Caco-2 (cell line): ENCODE measurements around the gene TMEM54. TPM values are rescaled to one million over a fixed set of nuclear protein-coding genes. Genes with fewer than 3 reads are reported as not detected.

Experiments
- BruUV-seq: library from RNA; stranded (reverse); fragments of 400-500 nt; replicated peaks from 2 replicates; lab custom pipeline; 2021; lab: Mats Ljungman, UMichigan
- CTCF ChIA-PET: fragments of 300-600 bp; sonication (Branson Sonifier 250); formaldehyde crosslinking; loops from one replicate; lab custom pipeline; 2022; ENCODE audit warnings: antibody characterized with exemption; lab: Charles Lee
- POLR2A ChIA-PET: fragments of 300-600 bp; sonication (Branson Sonifier 250); formaldehyde crosslinking; loops from one replicate; lab custom pipeline; 2022; ENCODE audit warnings: antibody characterized with exemption; lab: Charles Lee
- DNase-seq, 2 experiments: peaks; one replicate each; pipeline versions ENCODE4 v3.0.0 to v3.0.0-alpha.2; 2020 to 2022
- H3K27me3 ChIP-seq: replicated peaks from 2 replicates; pipeline ENCODE4 v1.6.0; 2011; ENCODE audit warnings: low read length; ENCODE audit not compliant: control insufficient read depth, insufficient read depth
- H3K36me3 ChIP-seq: 2 replicates; pipeline ENCODE4 v1.5.1; 2011; ENCODE audit warnings: low read length; ENCODE audit not compliant: control insufficient read depth, insufficient read depth
- H3K4me1 ChIP-seq: fragments of 250-450 bp; sonication (Bioruptor Pico); 2 replicates; pipeline ENCODE4 v1.5.1; 2020; ENCODE audit warnings: mild to moderate bottlenecking
- H3K4me3 ChIP-seq: 2 replicates; pipeline ENCODE4 v1.5.1; 2011; ENCODE audit warnings: low read depth, mild to moderate bottlenecking, control low read depth, low read length
- H3K9me3 ChIP-seq: fragments of 250-450 bp; sonication (Bioruptor Pico); 2 replicates; pipeline ENCODE4 v1.5.1; 2020; ENCODE audit warnings: mild to moderate bottlenecking, moderate library complexity
- H3K27ac Mint-ChIP-seq: one replicate; pipeline ENCODE4 v1.8.0; 2022; ENCODE audit warnings: mixed read lengths; ENCODE audit not compliant: unreplicated experiment
- H3K27me3 Mint-ChIP-seq: one replicate; pipeline ENCODE4 v1.8.0; 2022; ENCODE audit warnings: mixed read lengths; ENCODE audit not compliant: insufficient read depth, unreplicated experiment
- H3K36me3 Mint-ChIP-seq: one replicate; pipeline ENCODE4 v1.8.0; 2022; ENCODE audit warnings: mild to moderate bottlenecking, mixed read lengths; ENCODE audit not compliant: insufficient read depth, unreplicated experiment
- H3K4me1 Mint-ChIP-seq: one replicate; pipeline ENCODE4 v1.8.0; 2022; ENCODE audit warnings: low read depth, mixed read lengths; ENCODE audit not compliant: unreplicated experiment
- H3K4me3 Mint-ChIP-seq: one replicate; pipeline ENCODE4 v1.8.0; 2022; ENCODE audit warnings: mild to moderate bottlenecking, moderate library complexity, mixed read lengths; ENCODE audit not compliant: unreplicated experiment
- H3K9me3 Mint-ChIP-seq: one replicate; pipeline ENCODE4 v1.8.0; 2022; ENCODE audit warnings: mixed read lengths; ENCODE audit not compliant: unreplicated experiment
- CTCF ChIP-seq, 2 experiments: fragments of 200-600 bp in 1 of 2; IDR thresholded peaks; 1 replicate in 1 of 2; 2 replicates in 1 of 2; pipeline versions ENCODE4 v1.5.1 to v1.8.0; 2011 to 2022; ENCODE audit warnings: antibody characterized with exemption in 1 of 2, control low read depth in 1 of 2, inconsistent platforms in 1 of 2, low read depth in 1 of 2, low read length in 1 of 2, mild to moderate bottlenecking in 1 of 2, moderate library complexity in 1 of 2; ENCODE audit not compliant: insufficient read depth in 1 of 2, severe bottlenecking in 1 of 2, unreplicated experiment in 1 of 2
- intact Hi-C: fragments of 100-400 bp; cut with micrococcal nuclease; formaldehyde crosslinking; loops from one replicate; pipeline ENCODE4 v1.10.0; 2022; ENCODE audit not compliant: unreplicated experiment
- total RNA-seq: library from RNA; stranded (reverse); gene quantifications from 2 replicates; pipeline ENCODE4 v1.2.3, GENCODE V29; 2022

TMEM54 gene
- total RNA-seq, 1 experiment from 2014 or later, result 50.1 TPM

GRCh38 chr1:32904797-32905196 is 3.6 kb upstream of the TMEM54 start:
- H3K4me3 Mint-ChIP-seq, result no peak overlapping the region
- intact Hi-C loops, result no loop called here
- CTCF ChIA-PET, result no interaction called here
- Histone ChIP-seq H3K36me3 (no peaks in the 10 kb centered on the region), H3K27me3 (no peaks in the 10 kb centered on the region), H3K4me1 (no peaks in the 10 kb centered on the region), H3K9me3 (no peaks in the 10 kb centered on the region), H3K4me3 (no peak overlapping the region)
- TF ChIP-seq CTCF (IDR thresholded peaks at IDR 0.05; ENCODE audit: insufficient read depth in 1 of 2, low read depth in 1 of 2, low read length in 1 of 2, severe bottlenecking in 1 of 2, unreplicated experiment in 1 of 2), result no peak
- BruUV-seq, result no TSS peak
- no peaks in the 10 kb centered on the region for H3K4me1 Mint-ChIP-seq
- no peak for DNase-seq
- no peak overlapping the region for H3K27ac Mint-ChIP-seq
- POLR2A ChIA-PET, result no interaction called here
- no peaks in the 10 kb centered on the region for H3K9me3 Mint-ChIP-seq
- no peaks in the 10 kb centered on the region for H3K36me3 Mint-ChIP-seq
- H3K27me3 Mint-ChIP-seq, result no peaks in the 10 kb centered on the region

- Mint-ChIP-seq H3K27ac (no peak overlapping the region), H3K36me3 (no peaks in the 10 kb centered on the region), H3K4me1 (no peaks in the 10 kb centered on the region), H3K9me3 (no peaks in the 10 kb centered on the region), H3K27me3 (no peaks in the 10 kb centered on the region), H3K4me3 (no peak overlapping the region)
- ChIA-PET POLR2A (no interaction called here), CTCF (no interaction called here)
- no peaks in the 10 kb centered on the region for H3K4me1 ChIP-seq
- intact Hi-C loops, result no loop called here
- H3K4me3 ChIP-seq, result no peak overlapping the region
- H3K27me3 ChIP-seq, result no peaks in the 10 kb centered on the region
- H3K9me3 ChIP-seq, result no peaks in the 10 kb centered on the region
- TF ChIP-seq CTCF (IDR thresholded peaks at IDR 0.05; ENCODE audit: insufficient read depth in 1 of 2, low read depth in 1 of 2, low read length in 1 of 2, severe bottlenecking in 1 of 2, unreplicated experiment in 1 of 2), result no peak
- DNase-seq, result no peak
- no peaks in the 10 kb centered on the region for H3K36me3 ChIP-seq
- BruUV-seq, result no TSS peak
Observed at GRCh38 chr1:32903991-32904785, 3.0 kb upstream of the TMEM54 start.

- Mint-ChIP-seq H3K9me3 (no peaks in the 10 kb centered on the region), H3K4me1 (no peaks in the 10 kb centered on the region), H3K36me3 (no peaks in the 10 kb centered on the region), H3K27me3 (no peaks in the 10 kb centered on the region), H3K27ac (no peak overlapping the region), H3K4me3 (peak overlapping the region; percentile 74)
- Histone ChIP-seq H3K4me3 (no peak overlapping the region), H3K9me3 (no peaks in the 10 kb centered on the region), H3K27me3 (no peaks in the 10 kb centered on the region), H3K36me3 (no peaks in the 10 kb centered on the region), H3K4me1 (no peaks in the 10 kb centered on the region)
- intact Hi-C loops, result no loop called here
- no peak for DNase-seq
- POLR2A ChIA-PET, result no interaction called here
- BruUV-seq, result no TSS peak
- TF ChIP-seq CTCF (IDR thresholded peaks at IDR 0.05; ENCODE audit: insufficient read depth in 1 of 2, low read depth in 1 of 2, low read length in 1 of 2, severe bottlenecking in 1 of 2, unreplicated experiment in 1 of 2), result no peak
- CTCF ChIA-PET, result interaction anchor here (0.6 kb wide), 2 partner anchors 32 to 154 kb away, joined by 4 read pairs; no protein-coding TSS in a partner anchor
Observed at GRCh38 chr1:32902535-32902920, 1.3 kb upstream of the TMEM54 start.
